H9 (cell line): ENCODE results near the gene BRPF1. TPM values are rescaled to one million over a fixed set of nuclear protein-coding genes. Genes with fewer than 3 reads are reported as not detected.

Source experiments
- DNase-seq: peaks from one replicate; pipeline ENCODE4 v3.0.0-alpha.2; 2017
- H2AFZ ChIP-seq: one replicate; pipeline ENCODE4 v1.6.1; 2013; ENCODE audit warnings: mild to moderate bottlenecking, low read length, control low read depth, moderate library complexity
- H2AK5ac ChIP-seq: 2 replicates; pipeline ENCODE4 v1.6.1; 2013; ENCODE audit warnings: low read length, control low read depth, mixed read lengths; ENCODE audit not compliant: insufficient read length
- H2BK120ac ChIP-seq: one replicate; pipeline ENCODE4 v1.6.1; 2013; ENCODE audit warnings: low read depth, mild to moderate bottlenecking, low read length, control low read depth, inconsistent platforms; ENCODE audit not compliant: poor library complexity, severe bottlenecking
- H2BK12ac ChIP-seq: 2 replicates; pipeline ENCODE4 v1.6.1; 2013; ENCODE audit warnings: low read length, control low read depth, mixed read lengths, low read depth; ENCODE audit not compliant: insufficient read length
- H2BK15ac ChIP-seq: 2 replicates; pipeline ENCODE4 v1.6.1; 2013; ENCODE audit warnings: low read depth, low read length, control low read depth
- H2BK20ac ChIP-seq: one replicate; pipeline ENCODE4 v1.6.1; 2013; ENCODE audit warnings: low read depth, mild to moderate bottlenecking, low read length, control low read depth, inconsistent platforms; ENCODE audit not compliant: poor library complexity, severe bottlenecking
- H2BK5ac ChIP-seq: 2 replicates; pipeline ENCODE4 v1.6.1; 2013; ENCODE audit warnings: low read length, control low read depth, mixed read lengths; ENCODE audit not compliant: insufficient read length
- H3K14ac ChIP-seq: 2 replicates; pipeline ENCODE4 v1.6.1; 2013; ENCODE audit warnings: low read length, control low read depth; ENCODE audit not compliant: insufficient read depth
- H3K18ac ChIP-seq: 2 replicates; pipeline ENCODE4 v1.6.1; 2013; ENCODE audit warnings: low read depth, mild to moderate bottlenecking, mixed read lengths, low read length, control low read depth; ENCODE audit not compliant: insufficient read length
- H3K23ac ChIP-seq: 2 replicates; pipeline ENCODE4 v1.6.1; 2013; ENCODE audit warnings: low read length, control low read depth, mixed read lengths, low read depth; ENCODE audit not compliant: insufficient read length
- H3K23me2 ChIP-seq: 2 replicates; pipeline ENCODE4 v1.6.1; 2013; ENCODE audit warnings: low read depth, mild to moderate bottlenecking, mixed read lengths, low read length, control low read depth; ENCODE audit not compliant: insufficient read length, poor library complexity, severe bottlenecking
- H3K27ac ChIP-seq: 2 replicates; pipeline ENCODE4 v1.5.1; 2013; ENCODE audit warnings: low read length, control low read depth, mixed read lengths, low read depth; ENCODE audit not compliant: insufficient read length
- H3K27me3 ChIP-seq: 2 replicates; pipeline ENCODE4 v1.6.1; 2013; ENCODE audit warnings: low read length, control low read depth, inconsistent platforms; ENCODE audit not compliant: insufficient read depth
- H3K4ac ChIP-seq: 2 replicates; pipeline ENCODE4 v1.6.1; 2013; ENCODE audit warnings: low read depth, mild to moderate bottlenecking, control low read depth, inconsistent platforms, low read length, moderate library complexity
- H3K4me1 ChIP-seq: 2 replicates; pipeline ENCODE4 v1.6.1; 2013; ENCODE audit warnings: low read length, control low read depth, inconsistent platforms; ENCODE audit not compliant: insufficient read depth
- H3K4me2 ChIP-seq: 2 replicates; pipeline ENCODE4 v1.6.1; 2013; ENCODE audit warnings: low read length, control low read depth, mixed read lengths; ENCODE audit not compliant: insufficient read length, insufficient read depth
- H3K56ac ChIP-seq: 2 replicates; pipeline ENCODE4 v1.6.1; 2013; ENCODE audit warnings: low read depth, mild to moderate bottlenecking, mixed read lengths, low read length, control low read depth; ENCODE audit not compliant: insufficient read length
- H3K79me1 ChIP-seq: 2 replicates; pipeline ENCODE4 v1.6.1; 2013; ENCODE audit warnings: low read depth, mild to moderate bottlenecking, moderate library complexity, low read length, control low read depth, inconsistent platforms; ENCODE audit not compliant: insufficient read depth, poor library complexity, severe bottlenecking
- H3K79me2 ChIP-seq: 2 replicates; pipeline ENCODE4 v1.6.1; 2013; ENCODE audit warnings: low read length, control low read depth, inconsistent platforms; ENCODE audit not compliant: insufficient read depth
- H3K9ac ChIP-seq: 2 replicates; pipeline ENCODE4 v1.6.1; 2013; ENCODE audit warnings: low read length, control low read depth, mixed read lengths; ENCODE audit not compliant: insufficient read length; ENCODE audit errors: extremely low read depth
- H3K9me3 ChIP-seq: one replicate; pipeline ENCODE4 v1.6.1; 2013; ENCODE audit warnings: low read depth, low read length, inconsistent platforms; ENCODE audit not compliant: control insufficient read depth
- H3T11ph ChIP-seq: one replicate; pipeline ENCODE4 v1.6.1; 2013; ENCODE audit warnings: mild to moderate bottlenecking, low read length, control low read depth, inconsistent platforms
- H4K20me1 ChIP-seq: one replicate; pipeline ENCODE4 v1.6.1; 2013; ENCODE audit not compliant: control insufficient read depth, insufficient read length, insufficient read depth
- H4K5ac ChIP-seq: 2 replicates; pipeline ENCODE4 v1.6.1; 2013; ENCODE audit warnings: low read depth, mild to moderate bottlenecking, mixed read lengths, low read length, control low read depth; ENCODE audit not compliant: insufficient read length
- H4K8ac ChIP-seq: replicated peaks from 2 replicates; pipeline ENCODE4 v1.6.1; 2013; ENCODE audit warnings: low read length, control low read depth, mixed read lengths, low read depth; ENCODE audit not compliant: insufficient read length
- H4K91ac ChIP-seq: 2 replicates; pipeline ENCODE4 v1.6.1; 2013; ENCODE audit warnings: low read depth, mild to moderate bottlenecking, moderate library complexity, mixed read lengths, low read length, control low read depth; ENCODE audit not compliant: insufficient read length
- H3K27ac Mint-ChIP-seq, 3 experiments: 2 replicates in 2 of 3; 3 replicates in 1 of 3; pipeline ENCODE4 v1.8.0; 2020 to 2021; ENCODE audit warnings: mixed read lengths in 3 of 3, mild to moderate bottlenecking in 1 of 3, moderate library complexity in 1 of 3
- H3K27me3 Mint-ChIP-seq: 2 replicates; pipeline ENCODE4 v1.8.0; 2021; ENCODE audit warnings: low read depth, mild to moderate bottlenecking, moderate library complexity, mixed read lengths
- H3K36me3 Mint-ChIP-seq, 3 experiments: 2 replicates in 2 of 3; 3 replicates in 1 of 3; pipeline ENCODE4 v1.8.0; 2020 to 2021; ENCODE audit warnings: low read depth in 3 of 3, mixed read lengths in 3 of 3; ENCODE audit not compliant: insufficient read depth in 1 of 3
- H3K4me1 Mint-ChIP-seq, 2 experiments: 2 replicates each; pipeline ENCODE4 v1.8.0; 2020; ENCODE audit warnings: mixed read lengths in 2 of 2
- H3K4me3 Mint-ChIP-seq, 2 experiments: 2 replicates in 1 of 2; 3 replicates in 1 of 2; pipeline ENCODE4 v1.8.0; 2020 to 2021; ENCODE audit warnings: mild to moderate bottlenecking in 2 of 2, mixed read lengths in 2 of 2, moderate library complexity in 1 of 2
- H3K9me3 Mint-ChIP-seq, 2 experiments: 2 replicates in 1 of 2; 3 replicates in 1 of 2; pipeline ENCODE4 v1.8.0; 2020; ENCODE audit warnings: mild to moderate bottlenecking in 2 of 2, mixed read lengths in 2 of 2, moderate library complexity in 1 of 2
- WGBS: extraction: QIAGEN DNeasy Blood & Tissue Kit; methylation state at CpG from one replicate; pipeline ENCODE4 v1.1.7; 2013; ENCODE audit warnings: missing lambda C conversion rate, low lambda C conversion rate, mixed read lengths; ENCODE audit not compliant: insufficient read length; ENCODE audit errors: extremely low coverage; 5-methylcytosine and 5-hydroxymethylcytosine counted together
- total RNA-seq: library from RNA; stranded (reverse); gene quantifications from 2 replicates; pipeline ENCODE4 v1.2.1, GENCODE V29; 2021
- TF ChIP-seq, protein P1 (sequence below): fragments of 200-600 bp; sonication (generic); conservative IDR thresholded peaks from 3 replicates; pipeline ENCODE4 v1.8.0; 2021; ENCODE audit warnings: antibody characterized with exemption, mild to moderate bottlenecking

Gene BRPF1
- total RNA-seq, 1 experiment from 2014 or later: 38.6 TPM

DNA sequence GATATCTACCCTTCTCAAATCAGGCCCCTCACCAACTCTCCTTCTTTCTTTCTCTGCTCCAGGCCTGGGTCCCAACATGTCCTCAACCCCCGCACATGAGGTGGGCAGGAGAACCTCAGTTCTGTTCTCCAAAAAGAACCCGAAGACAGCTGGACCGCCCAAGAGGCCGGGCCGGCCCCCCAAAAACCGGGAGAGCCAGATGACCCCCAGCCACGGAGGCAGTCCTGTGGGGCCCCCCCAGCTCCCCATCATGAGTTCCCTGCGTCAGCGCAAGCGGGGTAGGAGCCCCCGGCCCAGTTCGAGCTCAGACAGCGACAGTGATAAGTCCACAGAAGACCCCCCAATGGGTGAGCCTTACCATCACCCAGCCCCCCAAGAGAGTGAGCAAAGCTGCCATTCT is 12.6 kb downstream of the BRPF1 start:
- no CpG with 5 or more reads among the region's 13 CpGs for WGBS
- H3K9ac ChIP-seq: no peak overlapping the region
- no peaks in the 10 kb centered on the region for H3K27me3 ChIP-seq
- no peak overlapping the region for H2AFZ ChIP-seq
- no peaks in the 10 kb centered on the region for H3K79me2 ChIP-seq
- H3K27ac Mint-ChIP-seq: no peak overlapping the region
- H3K36me3 Mint-ChIP-seq: peaks cover 62 to 100% (median 92%) of the 10 kb centered on the region in 3 experiments; a peak in 6 of 7 replicates
- H3K27me3 Mint-ChIP-seq: no peaks in the 10 kb centered on the region
- peaks cover 3% of the 10 kb centered on the region in 2 experiments for H3K4me1 Mint-ChIP-seq
- H3K23me2 ChIP-seq: no peaks in the 10 kb centered on the region
- no peak overlapping the region for H3K4me2 ChIP-seq
- no peak overlapping the region for H2BK15ac ChIP-seq
- no peak for DNase-seq
- H3K9me3 Mint-ChIP-seq: no peaks in the 10 kb centered on the region
- H2BK120ac ChIP-seq: no peak overlapping the region
- H3K23ac ChIP-seq: no peak overlapping the region
- no peak overlapping the region for H3K4me3 Mint-ChIP-seq
- H3K4ac ChIP-seq: no peak overlapping the region
- H3K18ac ChIP-seq: no peak overlapping the region
- H3K9me3 ChIP-seq: no peaks in the 10 kb centered on the region
- H4K20me1 ChIP-seq: no peaks in the 10 kb centered on the region
- no peak overlapping the region for H2BK12ac ChIP-seq
- H2BK20ac ChIP-seq: no peak overlapping the region
- no peak overlapping the region for H3K56ac ChIP-seq
- no peak overlapping the region for H3K27ac ChIP-seq
- H4K91ac ChIP-seq: no peak overlapping the region
- H4K5ac ChIP-seq: no peak overlapping the region
- no peak overlapping the region for H4K8ac ChIP-seq
- H3K79me1 ChIP-seq: no peaks in the 10 kb centered on the region
- H3K14ac ChIP-seq: no peak overlapping the region
- no peaks in the 10 kb centered on the region for H3K4me1 ChIP-seq
- H2AK5ac ChIP-seq: no peak overlapping the region
- no peak overlapping the region for H2BK5ac ChIP-seq
- no peak overlapping the region for H3T11ph ChIP-seq
- TF ChIP-seq, protein P1, sequence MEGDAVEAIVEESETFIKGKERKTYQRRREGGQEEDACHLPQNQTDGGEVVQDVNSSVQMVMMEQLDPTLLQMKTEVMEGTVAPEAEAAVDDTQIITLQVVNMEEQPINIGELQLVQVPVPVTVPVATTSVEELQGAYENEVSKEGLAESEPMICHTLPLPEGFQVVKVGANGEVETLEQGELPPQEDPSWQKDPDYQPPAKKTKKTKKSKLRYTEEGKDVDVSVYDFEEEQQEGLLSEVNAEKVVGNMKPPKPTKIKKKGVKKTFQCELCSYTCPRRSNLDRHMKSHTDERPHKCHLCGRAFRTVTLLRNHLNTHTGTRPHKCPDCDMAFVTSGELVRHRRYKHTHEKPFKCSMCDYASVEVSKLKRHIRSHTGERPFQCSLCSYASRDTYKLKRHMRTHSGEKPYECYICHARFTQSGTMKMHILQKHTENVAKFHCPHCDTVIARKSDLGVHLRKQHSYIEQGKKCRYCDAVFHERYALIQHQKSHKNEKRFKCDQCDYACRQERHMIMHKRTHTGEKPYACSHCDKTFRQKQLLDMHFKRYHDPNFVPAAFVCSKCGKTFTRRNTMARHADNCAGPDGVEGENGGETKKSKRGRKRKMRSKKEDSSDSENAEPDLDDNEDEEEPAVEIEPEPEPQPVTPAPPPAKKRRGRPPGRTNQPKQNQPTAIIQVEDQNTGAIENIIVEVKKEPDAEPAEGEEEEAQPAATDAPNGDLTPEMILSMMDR: no peak
